ENCODE data around the gene FEZF2. TPM values are rescaled to one million over a fixed set of nuclear protein-coding genes. Genes with fewer than 3 reads are reported as not detected.

Gene FEZF2
- total RNA-seq, 1 donor from 2014 or later: not detected

GRCh38 chr3:62372621-62373041, 719 bp downstream of the FEZF2 start:
- no peak for DNase-seq (ENCODE audit: low read depth)

- no peak for DNase-seq (ENCODE audit: low read depth)
Observed at GRCh38 chr3:62371720-62372591, 1.4 kb downstream of the FEZF2 start.

DNA sequence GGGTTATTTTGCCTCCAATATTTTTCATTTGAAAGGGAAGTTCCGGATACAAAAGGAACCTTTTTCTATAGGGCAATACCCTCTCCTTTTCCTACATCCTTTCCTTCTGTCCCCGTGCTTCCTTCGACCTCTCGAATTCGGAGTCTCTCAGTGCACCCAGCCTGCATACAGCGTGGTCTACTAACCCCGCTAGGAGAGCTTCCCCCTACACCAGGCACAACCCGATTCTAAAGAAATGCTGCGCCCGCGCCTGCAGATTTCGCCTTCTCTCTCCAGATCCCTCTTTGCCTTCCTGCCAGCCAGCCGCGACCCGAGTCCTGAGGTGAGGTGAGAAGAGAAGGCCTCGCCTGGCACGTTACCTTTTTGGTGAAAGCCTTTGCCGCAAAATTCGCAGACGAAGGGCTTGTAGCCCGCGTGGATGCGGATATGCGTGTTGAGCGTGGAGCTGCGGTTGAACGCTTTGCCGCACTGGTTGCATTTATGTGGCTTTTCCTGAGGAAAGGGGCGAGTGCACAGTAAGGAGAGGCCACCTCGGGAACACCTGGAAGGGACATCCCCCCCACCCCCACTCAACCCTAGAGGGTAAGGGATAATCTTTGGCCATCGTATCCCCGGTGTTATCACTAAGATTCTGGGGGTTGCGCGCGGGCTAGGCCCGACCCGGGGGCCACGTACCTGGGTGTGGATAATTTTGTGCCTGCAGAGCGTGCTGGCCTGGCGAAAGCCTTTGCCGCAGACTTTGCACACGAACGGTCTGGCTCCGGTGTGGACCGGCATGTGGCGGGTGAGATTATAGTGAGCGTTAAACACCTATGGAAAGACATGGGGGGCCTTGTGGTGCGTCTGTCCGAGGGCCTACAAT, 2.3 kb downstream of the FEZF2 start:
- DNase-seq (ENCODE audit: low read depth): no peak

- DNase-seq (ENCODE audit: low read depth): no peak
Observed at GRCh38 chr3:62370112-62370857, 3.1 kb downstream of the FEZF2 start.

- no peak for DNase-seq (ENCODE audit: low read depth)
Observed at GRCh38 chr3:62369476-62369743, 3.9 kb downstream of the FEZF2 start.

GRCh38 chr3:62368705-62369475, 4.5 kb downstream of the FEZF2 start:
- no peak for DNase-seq (ENCODE audit: low read depth)

- no peak for DNase-seq (ENCODE audit: low read depth)
Observed at GRCh38 chr3:62368290-62368704, 5.1 kb downstream of the FEZF2 start.

DNA sequence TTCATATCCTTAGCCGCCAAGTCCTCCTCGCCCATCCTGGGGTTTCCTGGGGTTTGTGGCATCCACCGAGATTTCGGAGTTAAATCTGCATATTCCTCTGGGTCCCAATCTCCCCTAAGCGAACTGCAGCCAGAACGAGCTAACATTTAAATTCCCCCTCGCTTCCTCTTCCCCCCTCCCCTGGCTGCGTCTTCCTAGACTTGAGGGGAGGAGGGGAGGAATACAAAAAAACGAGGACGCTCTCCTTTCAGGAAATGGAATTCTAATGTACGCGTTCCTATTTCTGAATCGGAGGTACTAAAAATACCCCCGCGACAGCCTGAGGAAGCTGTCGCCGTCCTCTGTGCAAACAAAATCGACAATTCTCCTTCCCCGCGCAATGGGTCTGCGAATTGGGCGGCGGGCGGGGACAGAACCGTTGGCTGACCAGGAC, 5.6 kb downstream of the FEZF2 start:
- DNase-seq (ENCODE audit: low read depth): no peak

- no peak for DNase-seq (ENCODE audit: low read depth)
Observed at GRCh38 chr3:62366126-62366484, 7.2 kb downstream of the FEZF2 start.

- no peak for DNase-seq (ENCODE audit: low read depth)
Observed at GRCh38 chr3:62365391-62366125, 7.8 kb downstream of the FEZF2 start.

- no peak for DNase-seq (ENCODE audit: low read depth)
Observed at GRCh38 chr3:62364191-62364590, 9.2 kb downstream of the FEZF2 start.

DNA sequence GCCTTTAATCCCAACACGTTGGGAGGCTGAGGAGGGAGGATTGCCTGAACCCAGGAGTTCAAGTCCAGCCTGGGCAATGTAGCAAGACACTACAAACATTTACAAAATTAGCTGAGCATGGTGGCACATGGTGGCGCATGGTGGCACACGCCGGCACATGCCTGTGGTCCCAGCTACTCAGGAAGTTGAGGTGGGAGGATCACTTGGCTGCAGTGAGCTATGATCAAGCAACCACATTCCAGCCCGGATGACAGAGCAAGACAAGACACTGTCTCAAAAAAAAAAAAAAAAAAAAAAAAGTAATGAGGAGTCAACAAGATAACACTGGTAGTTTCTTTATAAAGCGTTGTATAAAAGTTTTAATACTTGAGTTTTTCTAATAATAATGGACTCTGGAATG, 10.1 kb downstream of the FEZF2 start:
- no peak for DNase-seq (ENCODE audit: low read depth)

DNA sequence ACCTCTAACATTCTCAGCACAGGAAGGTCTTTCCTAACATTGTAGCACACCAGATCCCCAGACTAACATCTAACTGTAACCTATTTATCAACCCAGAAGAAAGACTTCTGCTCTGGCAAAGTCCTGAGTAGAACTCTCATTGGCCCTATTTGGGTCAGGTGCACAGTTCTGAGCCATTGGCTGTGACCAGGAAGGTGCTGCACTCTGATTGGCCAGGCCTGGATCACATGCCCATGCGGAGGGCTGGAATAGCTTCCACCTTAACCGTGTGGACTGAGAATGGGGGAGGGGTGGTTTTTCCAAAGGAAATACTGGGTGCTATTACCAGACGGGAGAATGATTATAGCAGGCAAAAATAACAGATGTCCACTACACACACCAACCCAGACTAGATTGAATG, 11.5 kb downstream of the FEZF2 start:
- DNase-seq (ENCODE audit: low read depth): no peak

GRCh38 chr3:62361261-62361660, 12.1 kb downstream of the FEZF2 start:
- DNase-seq (ENCODE audit: low read depth): peak; percentile 38

GRCh38 chr3:62359531-62359930, 13.8 kb downstream of the FEZF2 start:
- DNase-seq (ENCODE audit: low read depth): no peak

DNA sequence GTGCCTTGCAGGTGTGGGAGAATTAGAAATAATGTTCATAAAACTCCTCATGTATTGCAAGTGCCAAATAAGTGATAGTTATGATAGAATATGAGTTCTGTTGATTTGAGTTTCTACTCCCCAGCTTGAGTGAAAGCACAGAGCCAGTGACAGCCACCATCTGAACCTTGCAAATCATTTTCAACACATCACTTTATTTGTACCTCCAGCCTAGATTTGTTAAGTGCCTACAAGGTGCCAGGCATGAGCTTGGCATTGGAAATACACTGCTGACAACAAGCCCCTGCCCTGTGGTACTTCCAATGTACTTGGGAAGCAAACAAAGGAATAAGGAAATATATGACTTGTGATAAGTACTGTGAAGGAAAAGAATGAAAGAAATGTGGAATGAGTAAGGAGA, 17.0 kb downstream of the FEZF2 start:
- no peak for DNase-seq (ENCODE audit: low read depth)

DNA sequence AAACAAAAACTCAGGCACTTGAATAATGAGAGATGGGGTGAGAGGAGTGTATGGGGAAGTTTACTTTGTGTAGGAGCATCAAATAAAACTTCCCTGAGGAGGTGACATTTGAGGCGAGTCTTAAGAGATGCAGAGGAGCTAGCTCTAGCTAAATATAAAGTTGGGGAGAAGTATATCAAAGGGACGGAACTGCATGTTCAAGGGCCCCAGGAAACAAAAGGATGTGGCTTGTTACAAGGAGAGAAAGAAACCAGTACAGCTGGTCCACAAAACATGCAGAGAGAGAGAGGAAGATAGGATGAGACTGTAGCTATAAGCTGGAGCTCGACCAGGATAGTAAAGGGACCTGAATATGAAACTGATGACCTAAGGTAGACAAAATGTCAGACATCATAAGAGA, 17.6 kb downstream of the FEZF2 start:
- no peak for DNase-seq (ENCODE audit: low read depth)

- no peak for DNase-seq (ENCODE audit: low read depth)
Observed at GRCh38 chr3:62343755-62344154, 29.6 kb downstream of the FEZF2 start.

GRCh38 chr3:62335196-62335595, 38.2 kb downstream of the FEZF2 start:
- no peak for DNase-seq (ENCODE audit: low read depth)

DNA sequence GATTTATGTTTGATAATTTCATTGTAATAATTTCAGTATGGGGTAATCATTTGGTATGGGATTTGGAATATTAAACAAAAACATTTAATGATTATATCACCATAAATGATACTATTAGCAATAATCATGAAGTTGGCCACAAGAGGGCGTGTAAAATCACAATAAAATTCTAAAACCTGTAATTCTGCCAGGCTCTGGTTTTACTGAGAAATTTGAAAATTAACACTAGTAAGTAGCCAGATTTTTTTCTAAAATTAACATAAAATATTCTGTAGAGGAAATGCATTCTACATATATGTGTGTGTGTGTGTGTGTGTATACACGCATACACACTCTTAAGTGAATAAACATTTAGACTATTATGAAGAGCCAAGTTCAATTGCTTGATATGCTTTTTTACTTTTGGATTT, 40.5 kb downstream of the FEZF2 start:
- peak; percentile 15 for DNase-seq (ENCODE audit: low read depth)

DNA sequence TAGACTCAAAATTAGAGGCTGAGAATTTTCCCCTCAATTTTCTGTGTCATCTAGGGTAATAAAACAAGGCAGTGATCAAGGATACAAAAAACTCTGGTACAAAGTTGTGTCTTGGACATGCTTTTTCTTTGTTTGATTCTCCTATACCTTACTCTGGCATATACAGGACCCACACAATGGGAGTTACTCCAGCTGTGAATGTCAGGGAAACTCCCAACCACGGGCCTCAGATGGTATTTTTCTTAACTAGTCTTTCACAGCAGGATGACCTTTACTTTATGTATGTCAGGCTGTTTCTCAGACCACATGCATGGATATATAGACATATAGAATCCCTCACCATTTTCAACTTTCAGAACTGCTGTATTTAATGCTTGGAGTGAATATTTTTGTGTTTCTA, 41.3 kb downstream of the FEZF2 start:
- DNase-seq (ENCODE audit: low read depth): no peak
